ENCODE measurements around the gene LTA4H.
"Not testable (repeated sequence)": the region's sequence is repeated elsewhere in the genome, so short reads cannot be mapped to it uniquely, and the experiment has no call there.

LTA4H gene

GRCh38 chr12:95993907-95994306, 41.5 kb downstream of the LTA4H start:
- DNase-seq (ENCODE audit: low read depth in 1 of 2, low spot score in 1 of 2): no peak

GRCh38 chr12:95990136-95990535, 45.3 kb downstream of the LTA4H start:
- DNase-seq (ENCODE audit: low read depth in 1 of 2, low spot score in 1 of 2): no peak

- DNase-seq (ENCODE audit: low read depth in 1 of 2, low spot score in 1 of 2): no peak
Measured at GRCh38 chr12:95989504-95990123, 45.8 kb downstream of the LTA4H start.

- no peak for DNase-seq (ENCODE audit: low read depth in 1 of 2, low spot score in 1 of 2)
Measured at GRCh38 chr12:95988506-95989275, 46.7 kb downstream of the LTA4H start.

GRCh38 chr12:95986635-95987570, 48.5 kb downstream of the LTA4H start:
- no peak for DNase-seq (ENCODE audit: low read depth in 1 of 2, low spot score in 1 of 2)

- no peak for DNase-seq (ENCODE audit: low read depth in 1 of 2, low spot score in 1 of 2)
Measured at GRCh38 chr12:95984682-95985081, 50.7 kb downstream of the LTA4H start.

GRCh38 chr12:95982602-95983001, 52.8 kb downstream of the LTA4H start:
- DNase-seq (ENCODE audit: low read depth in 1 of 2, low spot score in 1 of 2): no peak

- no peak for DNase-seq (ENCODE audit: low read depth in 1 of 2, low spot score in 1 of 2)
Measured at GRCh38 chr12:95980437-95980836, 55.0 kb downstream of the LTA4H start.

- no peak for DNase-seq (ENCODE audit: low read depth in 1 of 2, low spot score in 1 of 2)
Measured at GRCh38 chr12:95978774-95979173, 56.6 kb downstream of the LTA4H start.

- DNase-seq (ENCODE audit: low read depth in 1 of 2, low spot score in 1 of 2): no peak
Measured at GRCh38 chr12:95978351-95978750, 57.0 kb downstream of the LTA4H start.

GRCh38 chr12:95977764-95978305, 57.6 kb downstream of the LTA4H start:
- no peak for DNase-seq (ENCODE audit: low read depth in 1 of 2, low spot score in 1 of 2)

GRCh38 chr12:95976416-95976832, 59.0 kb downstream of the LTA4H start:
- DNase-seq (ENCODE audit: low read depth in 1 of 2, low spot score in 1 of 2): no peak

GRCh38 chr12:95975491-95975890, 59.9 kb downstream of the LTA4H start:
- no peak for DNase-seq (ENCODE audit: low read depth in 1 of 2, low spot score in 1 of 2)

GRCh38 chr12:95974358-95974757, 61.0 kb downstream of the LTA4H start:
- no peak for DNase-seq (ENCODE audit: low read depth in 1 of 2, low spot score in 1 of 2)

GRCh38 chr12:95972832-95973456, 62.4 kb downstream of the LTA4H start:
- DNase-seq (ENCODE audit: low read depth in 1 of 2, low spot score in 1 of 2): no peak

- DNase-seq (ENCODE audit: low read depth in 1 of 2, low spot score in 1 of 2): no peak
Measured at GRCh38 chr12:95970905-95971304, 64.5 kb downstream of the LTA4H start.

GRCh38 chr12:95969116-95969515, 66.3 kb downstream of the LTA4H start:
- DNase-seq (ENCODE audit: low read depth in 1 of 2, low spot score in 1 of 2): not testable (repeated sequence)

- DNase-seq (ENCODE audit: low read depth in 1 of 2, low spot score in 1 of 2): no peak
Measured at GRCh38 chr12:95967301-95967700, 68.1 kb downstream of the LTA4H start.

GRCh38 chr12:95966287-95966870, 69.0 kb downstream of the LTA4H start:
- DNase-seq (ENCODE audit: low read depth in 1 of 2, low spot score in 1 of 2): no peak

- no peak for DNase-seq (ENCODE audit: low read depth in 1 of 2, low spot score in 1 of 2)
Measured at GRCh38 chr12:95963096-95963495, 72.3 kb downstream of the LTA4H start.

GRCh38 chr12:95962222-95962621, 73.2 kb downstream of the LTA4H start:
- no peak for DNase-seq (ENCODE audit: low read depth in 1 of 2, low spot score in 1 of 2)
